Stimulated activated naive B cell treated with anti-CD40 and anti-IgM and Interleukin-4, amounts not matched to agents 10 μg/mL and 1 μg/mL and 100 μg/mL, for 72 hours (primary cell): ENCODE results near the gene GTPBP4.

ENCODE experiments used
- ATAC-seq, 2 donors: fragments of 150-1000 bp; cut with Tn5 transposase; replicated peaks; 2 replicates each; pipeline ENCODE4 v1.10.0; 2021; ENCODE audit warnings: moderate library complexity in 1 of 2
- DNase-seq: peaks from one replicate; pipeline ENCODE4 v3.0.0; 2021
- H3K27ac Mint-ChIP-seq: one replicate; pipeline ENCODE4 v1.8.0; 2022; ENCODE audit warnings: mild to moderate bottlenecking, mixed read lengths
- H3K27me3 Mint-ChIP-seq, 2 donors: one replicate each; pipeline ENCODE4 v1.8.0; 2022; ENCODE audit warnings: mixed read lengths in 2 of 2
- H3K36me3 Mint-ChIP-seq, 2 donors: one replicate each; pipeline ENCODE4 v1.8.0; 2022; ENCODE audit warnings: mixed read lengths in 2 of 2, mild to moderate bottlenecking in 1 of 2
- H3K4me1 Mint-ChIP-seq, 2 donors: one replicate each; pipeline ENCODE4 v1.8.0; 2022; ENCODE audit warnings: mixed read lengths in 2 of 2, mild to moderate bottlenecking in 1 of 2
- H3K4me3 Mint-ChIP-seq, 2 donors: one replicate each; pipeline ENCODE4 v1.8.0; 2022; ENCODE audit warnings: mild to moderate bottlenecking in 2 of 2, mixed read lengths in 2 of 2, moderate library complexity in 1 of 2
- H3K9me3 Mint-ChIP-seq, 2 donors: one replicate each; pipeline ENCODE4 v1.8.0; 2022; ENCODE audit warnings: mixed read lengths in 2 of 2, mild to moderate bottlenecking in 1 of 2

Gene GTPBP4

GRCh38 chr10:1011696-1012095 lies 23.5 kb downstream of the GTPBP4 start:
- H3K27ac Mint-ChIP-seq: no peak overlapping the region
- H3K4me3 Mint-ChIP-seq: no peak overlapping the region
- no peaks in the 10 kb centered on the region for H3K27me3 Mint-ChIP-seq
- no peak for ATAC-seq
- peaks cover 0 to 2% of the 10 kb centered on the region in 2 donors for H3K4me1 Mint-ChIP-seq
- no peak for DNase-seq
- H3K36me3 Mint-ChIP-seq: peaks cover 51 to 76% of the 10 kb centered on the region in 2 donors
- H3K9me3 Mint-ChIP-seq: no peaks in the 10 kb centered on the region

- ATAC-seq: no peak
- Mint-ChIP-seq H3K9me3 (no peaks in the 10 kb centered on the region), H3K4me1 (no peaks in the 10 kb centered on the region), H3K27ac (no peak overlapping the region), H3K27me3 (no peaks in the 10 kb centered on the region), H3K4me3 (no peak overlapping the region), H3K36me3 (peaks cover 48 to 76% of the 10 kb centered on the region in 2 donors)
- DNase-seq: no peak
Measured at GRCh38 chr10:1015688-1016087, 27.5 kb downstream of the GTPBP4 start.

- Mint-ChIP-seq H3K27me3 (no peaks in the 10 kb centered on the region), H3K4me1 (no peaks in the 10 kb centered on the region), H3K9me3 (no peaks in the 10 kb centered on the region), H3K4me3 (no peak overlapping the region), H3K27ac (no peak overlapping the region), H3K36me3 (peaks cover 33 to 70% of the 10 kb centered on the region in 2 donors)
- DNase-seq: no peak
- no peak for ATAC-seq
Measured at GRCh38 chr10:1019362-1019761, 31.1 kb downstream of the GTPBP4 start.

GRCh38 chr10:1020460-1020859 lies 32.2 kb downstream of the GTPBP4 start:
- ATAC-seq (peak in 1 of 2 donors; percentile 33), DNase-seq (no peak)
- Mint-ChIP-seq H3K9me3 (no peaks in the 10 kb centered on the region), H3K4me1 (no peaks in the 10 kb centered on the region), H3K36me3 (peaks cover 29 to 70% of the 10 kb centered on the region in 2 donors), H3K27me3 (no peaks in the 10 kb centered on the region), H3K4me3 (no peak overlapping the region), H3K27ac (peak overlapping the region; percentile 67)

DNA sequence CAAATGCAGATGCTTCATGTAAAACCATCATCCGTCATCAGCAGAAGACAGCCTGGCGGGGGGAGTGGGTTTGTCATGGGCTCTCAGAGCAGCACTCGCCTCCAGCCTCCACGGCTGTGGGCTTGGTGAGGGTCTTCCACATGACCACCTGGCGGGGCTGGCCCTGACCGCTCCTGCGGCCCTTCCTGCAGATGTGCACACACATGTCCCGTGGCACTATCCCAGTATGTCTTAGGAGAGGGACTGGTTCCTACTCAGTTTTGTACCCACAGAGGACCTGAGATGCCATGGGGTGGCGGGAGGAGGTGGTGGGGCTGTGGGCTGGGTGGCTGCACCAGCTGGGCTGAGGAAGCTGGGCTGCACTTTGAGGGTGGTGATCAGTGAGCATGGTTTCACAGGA lies 32.7 kb downstream of the GTPBP4 start:
- ATAC-seq (peak in 1 of 2 donors; percentile 19), DNase-seq (no peak)
- Mint-ChIP-seq H3K9me3 (no peaks in the 10 kb centered on the region), H3K36me3 (peaks cover 29 to 67% of the 10 kb centered on the region in 2 donors), H3K27me3 (no peaks in the 10 kb centered on the region), H3K27ac (peak overlapping the region; percentile 67), H3K4me1 (no peaks in the 10 kb centered on the region), H3K4me3 (no peak overlapping the region)

GRCh38 chr10:1022413-1022812 lies 34.2 kb downstream of the GTPBP4 start:
- no peaks in the 10 kb centered on the region for H3K27me3 Mint-ChIP-seq
- peaks cover 27 to 61% of the 10 kb centered on the region in 2 donors for H3K36me3 Mint-ChIP-seq
- DNase-seq: no peak
- no peak overlapping the region for H3K27ac Mint-ChIP-seq
- H3K4me3 Mint-ChIP-seq: no peak overlapping the region
- H3K4me1 Mint-ChIP-seq: no peaks in the 10 kb centered on the region
- H3K9me3 Mint-ChIP-seq: no peaks in the 10 kb centered on the region
- no peak for ATAC-seq

DNA sequence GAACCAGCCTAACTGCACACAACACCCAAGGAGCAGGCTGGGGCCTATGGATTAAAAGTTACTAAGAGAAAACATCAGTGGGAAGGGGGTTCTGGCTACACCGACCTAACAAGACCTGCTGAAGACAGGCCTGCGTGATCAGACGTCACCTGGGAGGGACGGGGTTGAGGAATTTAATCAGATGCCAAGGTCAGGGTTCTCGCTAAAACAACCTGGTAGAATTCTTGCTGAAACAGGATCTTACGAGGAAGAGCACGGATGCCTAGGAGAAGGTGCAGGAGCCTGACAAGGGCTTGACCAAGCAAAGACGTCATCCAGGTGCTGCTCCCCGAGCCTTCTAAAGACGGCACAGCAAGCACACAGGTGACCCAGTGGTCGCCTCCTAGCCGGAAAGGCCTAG lies 35.9 kb downstream of the GTPBP4 start:
- no peaks in the 10 kb centered on the region for H3K27me3 Mint-ChIP-seq
- ATAC-seq (no peak), DNase-seq (no peak)
- no peak overlapping the region for H3K4me3 Mint-ChIP-seq
- H3K4me1 Mint-ChIP-seq: no peaks in the 10 kb centered on the region
- H3K9me3 Mint-ChIP-seq: no peaks in the 10 kb centered on the region
- peaks cover 25 to 53% of the 10 kb centered on the region in 2 donors for H3K36me3 Mint-ChIP-seq
- H3K27ac Mint-ChIP-seq: no peak overlapping the region

DNA sequence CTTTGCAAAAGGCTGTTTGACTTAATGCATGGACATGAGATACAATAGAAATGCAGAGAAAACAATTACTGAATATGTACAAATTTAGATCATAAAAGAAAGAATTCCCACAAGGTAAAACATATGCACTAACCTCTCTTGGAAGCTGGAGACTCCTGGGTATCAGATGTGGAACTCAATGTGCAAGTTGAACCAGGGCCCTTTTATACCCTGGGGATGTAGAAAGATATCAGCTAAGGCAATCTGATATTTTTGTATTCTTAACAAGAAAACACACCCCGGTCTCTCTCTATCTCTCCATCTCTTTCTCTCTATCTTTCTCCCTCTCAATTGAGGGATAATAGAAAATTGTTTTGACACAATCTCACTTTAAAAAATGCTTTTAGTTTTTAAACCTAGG lies 37.4 kb downstream of the GTPBP4 start, which contains the start of gene IDI2:
Gene IDI2, minus strand, starts transcription at position 177 of the 400 bp plus-strand sequence. CDS start 1,136 bp downstream, outside the sequence.
- Mint-ChIP-seq H3K27ac (no peak within 1 kb of the TSS), H3K27me3 (no peaks in the 10 kb centered on the region), H3K9me3 (no peaks in the 10 kb centered on the region), H3K36me3 (peaks cover 20 to 39% of the 10 kb centered on the region in 2 donors), H3K4me1 (no peaks in the 10 kb centered on the region), H3K4me3 (no peak within 1 kb of the TSS)
- no peak for DNase-seq
- no peak for ATAC-seq

DNA sequence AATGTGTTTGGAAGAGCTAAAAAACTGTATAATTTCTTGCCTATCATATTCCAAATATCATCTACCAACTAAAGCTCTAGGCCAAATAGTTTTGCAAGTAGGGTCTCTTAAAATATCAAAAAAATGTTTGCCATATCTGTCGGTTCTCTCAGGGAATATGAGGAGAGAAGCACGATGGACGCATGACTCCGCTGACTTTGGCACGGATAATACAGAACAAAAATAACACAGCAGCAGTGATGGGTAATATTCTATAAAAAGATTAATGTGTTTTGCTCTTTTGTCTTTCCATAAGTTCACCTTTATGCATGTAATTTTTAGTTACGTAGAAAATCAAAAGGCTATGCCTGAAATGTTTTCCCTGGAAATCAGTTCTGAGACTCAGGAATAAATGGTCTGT lies 38.3 kb downstream of the GTPBP4 start:
- no peaks in the 10 kb centered on the region for H3K27me3 Mint-ChIP-seq
- H3K4me3 Mint-ChIP-seq: no peak overlapping the region
- H3K27ac Mint-ChIP-seq: no peak overlapping the region
- H3K4me1 Mint-ChIP-seq: no peaks in the 10 kb centered on the region
- H3K9me3 Mint-ChIP-seq: no peaks in the 10 kb centered on the region
- ATAC-seq: no peak
- DNase-seq: no peak
- peaks cover 19 to 30% of the 10 kb centered on the region in 2 donors for H3K36me3 Mint-ChIP-seq

DNA sequence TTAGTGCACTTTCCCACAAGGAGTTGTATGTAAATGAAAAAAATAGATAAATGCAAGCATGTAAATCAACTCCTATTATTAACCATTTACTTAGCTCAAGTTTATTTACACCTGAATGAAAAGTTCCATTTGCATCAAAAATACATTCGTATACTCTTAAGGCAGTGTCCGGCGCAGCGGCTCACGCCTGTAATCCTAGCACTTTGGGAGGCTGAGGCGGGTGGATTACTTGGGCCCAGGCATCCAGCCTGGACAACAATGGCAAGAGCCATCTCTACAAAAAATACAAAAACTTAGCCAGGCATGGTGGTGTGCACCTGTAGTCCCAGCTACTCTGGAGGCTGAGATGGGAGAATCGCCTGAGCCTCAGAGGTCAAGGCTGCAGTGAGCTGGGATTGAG lies 41.6 kb downstream of the GTPBP4 start:
- no peak for ATAC-seq
- Mint-ChIP-seq H3K27ac (no peak overlapping the region), H3K27me3 (no peaks in the 10 kb centered on the region), H3K9me3 (no peaks in the 10 kb centered on the region), H3K4me3 (no peak overlapping the region), H3K36me3 (peaks cover 7 to 14% of the 10 kb centered on the region in 2 donors), H3K4me1 (no peaks in the 10 kb centered on the region)
- DNase-seq: no peak

DNA sequence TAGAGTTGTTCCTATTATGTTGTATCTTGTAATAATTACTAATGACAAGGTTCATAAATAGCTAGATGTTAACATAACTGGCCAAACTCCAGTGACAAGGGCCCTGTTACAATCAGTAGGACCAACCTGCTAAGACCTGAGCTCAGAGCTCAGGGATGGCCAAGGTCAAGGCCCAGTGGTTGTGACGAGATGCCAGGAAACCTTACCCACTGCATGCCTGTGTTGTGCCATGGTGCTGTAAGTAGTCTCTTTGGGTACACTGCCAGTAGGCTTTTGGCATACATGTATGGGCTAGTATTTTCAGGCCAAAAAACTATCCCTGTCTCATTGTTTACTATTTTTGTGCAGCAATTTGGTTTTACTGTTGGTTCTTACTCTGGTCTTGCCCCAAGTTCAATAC lies 45.4 kb downstream of the GTPBP4 start:
- Mint-ChIP-seq H3K4me1 (peaks cover 12 to 19% of the 10 kb centered on the region in 2 donors), H3K27ac (no peak overlapping the region), H3K36me3 (peaks cover 19 to 32% of the 10 kb centered on the region in 2 donors), H3K27me3 (no peaks in the 10 kb centered on the region), H3K9me3 (no peaks in the 10 kb centered on the region), H3K4me3 (no peak overlapping the region)
- ATAC-seq (no peak), DNase-seq (no peak)

DNA sequence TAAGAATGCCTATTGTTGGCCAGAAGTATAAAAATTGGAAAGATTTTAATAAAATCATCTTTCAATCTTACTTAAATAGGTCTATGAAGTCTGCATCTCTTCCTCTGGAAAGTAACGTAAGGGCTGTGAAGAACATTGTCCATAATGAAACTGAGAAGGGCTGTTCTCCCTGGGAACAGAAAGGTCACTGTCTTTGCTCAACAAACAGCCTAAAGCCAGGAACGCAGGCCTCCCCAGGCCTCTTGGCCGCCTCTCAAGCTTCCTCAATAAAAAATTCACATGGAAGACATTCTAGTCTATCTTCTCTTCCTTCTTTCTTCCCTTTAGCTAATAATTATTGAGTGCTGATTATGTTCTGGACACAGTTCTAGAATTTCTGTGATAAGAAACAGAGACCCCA lies 46.5 kb downstream of the GTPBP4 start:
- ATAC-seq (no peak), DNase-seq (no peak)
- Mint-ChIP-seq H3K4me3 (no peak overlapping the region), H3K27ac (no peak overlapping the region), H3K27me3 (no peaks in the 10 kb centered on the region), H3K9me3 (no peaks in the 10 kb centered on the region), H3K36me3 (peaks cover 19 to 31% of the 10 kb centered on the region in 2 donors), H3K4me1 (peaks cover 12 to 19% of the 10 kb centered on the region in 2 donors)

- no peak for ATAC-seq
- Mint-ChIP-seq H3K4me3 (no peak overlapping the region), H3K27ac (no peak overlapping the region), H3K4me1 (peaks cover 14 to 19% of the 10 kb centered on the region in 2 donors), H3K36me3 (peaks cover 21 to 33% of the 10 kb centered on the region in 2 donors), H3K9me3 (no peaks in the 10 kb centered on the region), H3K27me3 (no peaks in the 10 kb centered on the region)
- no peak for DNase-seq
Measured at GRCh38 chr10:1035201-1035600, 47.0 kb downstream of the GTPBP4 start.

DNA sequence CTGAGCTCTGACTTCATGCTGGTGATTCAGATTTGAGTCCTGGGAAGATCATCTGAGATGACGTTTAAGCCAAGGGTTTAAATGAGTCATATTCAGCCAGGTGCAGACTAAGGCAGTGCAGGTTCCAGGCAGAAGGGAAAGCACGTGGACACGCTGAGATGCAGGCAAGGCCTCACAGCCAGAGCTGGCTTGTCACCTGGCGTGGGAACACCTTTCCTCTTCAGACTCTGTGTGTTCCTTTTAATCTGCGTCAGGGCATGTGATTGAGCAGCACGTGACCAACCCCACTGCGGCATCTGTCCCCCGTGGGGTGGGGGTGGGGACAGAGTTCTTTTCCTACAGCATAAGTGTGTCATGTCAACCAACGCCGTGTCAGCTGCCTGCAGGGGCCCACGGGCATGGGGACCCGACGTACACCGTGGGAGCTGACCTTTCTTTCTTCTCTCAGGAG lies 48.1 kb downstream of the GTPBP4 start:
- Mint-ChIP-seq H3K9me3 (no peaks in the 10 kb centered on the region), H3K27ac (peak overlapping the region; percentile 93)
- DNase-seq: peak; percentile 42

GRCh38 chr10:1037098-1037497 lies 48.9 kb downstream of the GTPBP4 start:
- H3K4me3 Mint-ChIP-seq: no peak overlapping the region
- no peak for DNase-seq

More for the DNA sequence above, 48.1 kb downstream of the GTPBP4 start:
- peaks cover 22 to 38% of the 10 kb centered on the region in 2 donors for H3K36me3 Mint-ChIP-seq
- H3K4me1 Mint-ChIP-seq: peaks cover 16 to 19% of the 10 kb centered on the region in 2 donors
- ATAC-seq: peak; percentile 60 to 97
- H3K27me3 Mint-ChIP-seq: no peaks in the 10 kb centered on the region
- no peak overlapping the region for H3K4me3 Mint-ChIP-seq

More at GRCh38 chr10:1037098-1037497, 48.9 kb downstream of the GTPBP4 start:
- Mint-ChIP-seq H3K9me3 (no peaks in the 10 kb centered on the region), H3K4me1 (peaks cover 16 to 19% of the 10 kb centered on the region in 2 donors), H3K27me3 (no peaks in the 10 kb centered on the region), H3K36me3 (peaks cover 22 to 38% of the 10 kb centered on the region in 2 donors), H3K27ac (peak overlapping the region; percentile 78)
- no peak for ATAC-seq
